CD4-positive, alpha-beta memory T cell (primary cell): Measurements from ENCODE around the gene RPP40. TPM values are rescaled to one million over a fixed set of nuclear protein-coding genes. Genes with fewer than 3 reads are reported as not detected.

Experiments used
- CTCF ChIA-PET: fragments of 350-600 bp; sonication (Branson Sonifier 250); formaldehyde crosslinking; loops from one replicate; lab custom pipeline; 2021; ENCODE audit warnings: inconsistent platforms; ENCODE audit not compliant: partially characterized antibody; lab: Charles Lee
- POLR2A ChIA-PET: fragments of 350-600 bp; sonication (Branson Sonifier 250); formaldehyde crosslinking; loops from one replicate; lab custom pipeline; 2021; ENCODE audit not compliant: partially characterized antibody; lab: Charles Lee
- DNase-seq, 5 donors: peaks; one replicate each; pipeline versions ENCODE4 v3.0.0 to v3.0.0-alpha.2; 2020 to 2022; ENCODE audit warnings: mixed read lengths in 1 of 5
- H3K27ac ChIP-seq: one replicate; pipeline ENCODE4 v1.7.0; 2013; ENCODE audit warnings: low read depth, low read length
- H3K27me3 ChIP-seq: 2 replicates; pipeline ENCODE4 v1.7.0; 2013; ENCODE audit warnings: mild to moderate bottlenecking, low read length, moderate library complexity; ENCODE audit not compliant: insufficient read depth
- H3K36me3 ChIP-seq: 2 replicates; pipeline ENCODE4 v1.7.0; 2013; ENCODE audit warnings: mild to moderate bottlenecking, low read length, moderate library complexity; ENCODE audit not compliant: insufficient read depth
- H3K4me1 ChIP-seq: 2 replicates; pipeline ENCODE4 v1.7.0; 2013; ENCODE audit warnings: mild to moderate bottlenecking, low read length, moderate library complexity; ENCODE audit not compliant: insufficient read depth
- H3K4me3 ChIP-seq, 2 donors: one replicate each; pipeline ENCODE4 v1.7.0; 2013; ENCODE audit warnings: low read length in 2 of 2, mild to moderate bottlenecking in 1 of 2
- H3K9me3 ChIP-seq, 2 donors: one replicate each; pipeline ENCODE4 v1.7.0; 2013; ENCODE audit warnings: low read length in 2 of 2, control low read depth in 1 of 2; ENCODE audit not compliant: control insufficient read depth in 1 of 2
- H3K27ac Mint-ChIP-seq, 7 donors: one replicate each; pipeline ENCODE4 v1.8.0; 2020 to 2021; ENCODE audit warnings: mixed read lengths in 7 of 7, mild to moderate bottlenecking in 6 of 7, inconsistent platforms in 3 of 7, moderate library complexity in 3 of 7
- H3K27me3 Mint-ChIP-seq, 2 donors: one replicate each; pipeline ENCODE4 v1.8.0; 2020 to 2021; ENCODE audit warnings: mixed read lengths in 2 of 2
- H3K36me3 Mint-ChIP-seq, 2 donors: one replicate each; pipeline ENCODE4 v1.8.0; 2020 to 2021; ENCODE audit warnings: mixed read lengths in 2 of 2, inconsistent platforms in 1 of 2, mild to moderate bottlenecking in 1 of 2
- H3K4me1 Mint-ChIP-seq, 4 donors: one replicate each; pipeline ENCODE4 v1.8.0; 2020 to 2021; ENCODE audit warnings: mixed read lengths in 4 of 4, mild to moderate bottlenecking in 1 of 4
- H3K4me3 Mint-ChIP-seq, 8 donors: one replicate each; pipeline ENCODE4 v1.8.0; 2020 to 2021; ENCODE audit warnings: mixed read lengths in 8 of 8, mild to moderate bottlenecking in 7 of 8, moderate library complexity in 6 of 8, inconsistent platforms in 3 of 8
- H3K9me3 Mint-ChIP-seq, 8 donors: one replicate each; pipeline ENCODE4 v1.8.0; 2020 to 2021; ENCODE audit warnings: mixed read lengths in 8 of 8, mild to moderate bottlenecking in 5 of 8, inconsistent platforms in 3 of 8, moderate library complexity in 1 of 8
- intact Hi-C: fragments of 100-400 bp; cut with micrococcal nuclease; formaldehyde crosslinking; loops from one replicate; pipeline ENCODE4 v1.15.1; 2023
- polyA plus RNA-seq, 2 donors: library from polyadenylated mRNA; unstranded; fragments of 300-500 nt; fragmentation: Illumina TruSeq; gene quantifications; one replicate each; pipeline ENCODE4 v1.2.3, GENCODE V29; 2021
- total RNA-seq, 2 experiments: library from RNA; stranded (reverse); gene quantifications; one replicate each; pipeline ENCODE4 v1.2.3, GENCODE V29; 2021

RPP40 gene
- total and polyA plus RNA-seq, 4 experiments from 2014 or later, result 5.5 to 16.3 (median 9.8) TPM

DNA sequence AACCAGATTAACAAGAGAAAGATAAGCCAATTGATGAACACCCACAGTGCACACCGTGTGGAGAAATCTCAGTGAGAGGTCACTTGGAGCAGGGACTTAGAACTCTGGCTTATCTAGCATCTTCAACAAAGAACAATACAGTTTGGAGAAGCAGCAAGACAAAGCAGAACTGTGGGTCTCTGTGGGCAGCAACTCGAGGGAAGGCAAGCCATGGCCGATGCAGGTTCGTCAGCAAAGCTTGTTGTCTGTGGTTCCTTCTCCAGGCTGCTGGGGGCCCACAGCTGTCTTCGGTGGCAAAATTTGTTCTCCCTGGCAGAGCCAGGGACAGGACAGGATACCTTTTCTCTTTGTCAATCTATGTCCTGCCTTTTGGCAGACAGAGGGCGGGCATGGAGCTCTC lies 22.1 kb downstream of the RPP40 start:
- Mint-ChIP-seq H3K27ac (no peak overlapping the region), H3K4me3 (no peak overlapping the region), H3K27me3 (peaks cover 5 to 8% of the 10 kb centered on the region in 2 donors), H3K36me3 (peaks cover 1 to 4% of the 10 kb centered on the region in 2 donors), H3K9me3 (peaks cover 2 to 40% (median 30%) of the 10 kb centered on the region in 8 donors), H3K4me1 (no peaks in the 10 kb centered on the region)
- peaks cover 0 to 10% of the 10 kb centered on the region in 2 donors for H3K9me3 ChIP-seq
- H3K27ac ChIP-seq, result no peak overlapping the region
- H3K4me3 ChIP-seq, result no peak overlapping the region
- no peaks in the 10 kb centered on the region for H3K27me3 ChIP-seq
- H3K4me1 ChIP-seq, result no peaks in the 10 kb centered on the region
- intact Hi-C loops, result no loop called here
- no peaks in the 10 kb centered on the region for H3K36me3 ChIP-seq
- POLR2A ChIA-PET, result no interaction called here
- CTCF ChIA-PET, result no interaction called here
- no peak for DNase-seq

DNA sequence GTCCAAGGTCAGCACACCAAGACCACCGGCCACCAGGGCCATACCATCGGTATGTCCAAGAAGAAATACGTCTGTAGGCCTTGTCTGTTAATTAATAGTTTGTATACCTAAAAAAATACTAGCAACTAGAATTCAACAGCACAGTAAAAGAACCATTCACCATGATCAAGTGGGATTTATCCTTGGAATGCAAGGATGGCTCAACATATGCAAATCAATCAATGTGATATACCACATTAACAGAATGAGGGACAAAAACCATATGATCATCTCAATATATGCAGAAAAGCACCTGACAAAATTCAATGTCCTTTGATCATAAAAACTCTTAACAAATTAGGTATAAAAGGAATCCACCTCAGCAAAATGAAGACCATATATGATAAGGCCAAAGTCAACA lies 24.4 kb downstream of the RPP40 start:
- peaks cover 1 to 4% of the 10 kb centered on the region in 2 donors for H3K36me3 Mint-ChIP-seq
- POLR2A ChIA-PET, result no interaction called here
- DNase-seq, result no peak
- no peak overlapping the region for H3K27ac ChIP-seq
- H3K27me3 Mint-ChIP-seq, result peaks cover 5 to 11% of the 10 kb centered on the region in 2 donors
- no peaks in the 10 kb centered on the region for H3K27me3 ChIP-seq
- intact Hi-C loops, result no loop called here
- H3K9me3 ChIP-seq, result peaks cover 0 to 10% of the 10 kb centered on the region in 2 donors
- no peak overlapping the region for H3K4me3 ChIP-seq
- no peaks in the 10 kb centered on the region for H3K4me1 Mint-ChIP-seq
- H3K4me1 ChIP-seq, result no peaks in the 10 kb centered on the region
- peaks cover 2 to 49% (median 35%) of the 10 kb centered on the region in 8 donors for H3K9me3 Mint-ChIP-seq
- no peaks in the 10 kb centered on the region for H3K36me3 ChIP-seq
- H3K4me3 Mint-ChIP-seq, result no peak overlapping the region
- H3K27ac Mint-ChIP-seq, result no peak overlapping the region
- CTCF ChIA-PET, result no interaction called here

DNA sequence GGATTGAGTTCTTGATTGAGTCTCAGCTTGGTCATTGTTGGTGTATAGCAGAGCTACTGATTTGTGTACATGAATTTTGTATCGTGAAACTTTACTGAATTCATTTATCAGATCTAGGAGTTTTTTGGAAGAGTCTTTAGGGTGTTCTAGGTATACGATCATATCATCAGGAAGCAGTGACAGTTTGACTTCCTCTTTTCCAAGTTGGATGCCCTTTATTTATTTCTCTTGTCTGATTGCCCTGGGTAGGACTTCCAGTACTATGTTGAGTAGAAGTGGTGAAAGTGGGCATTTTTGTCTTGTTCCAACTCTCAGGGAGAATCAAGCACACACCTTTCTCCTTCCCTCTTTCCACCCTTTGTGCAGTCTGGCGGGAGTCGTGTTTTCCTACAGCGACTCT lies 26.4 kb downstream of the RPP40 start:
- peaks cover 1 to 4% of the 10 kb centered on the region in 2 donors for H3K36me3 Mint-ChIP-seq
- no peaks in the 10 kb centered on the region for H3K36me3 ChIP-seq
- no peak overlapping the region for H3K27ac ChIP-seq
- DNase-seq, result no peak
- no peak overlapping the region for H3K4me3 ChIP-seq
- H3K27me3 ChIP-seq, result no peaks in the 10 kb centered on the region
- ChIA-PET CTCF (no interaction called here), POLR2A (no interaction called here)
- peaks cover 0 to 10% of the 10 kb centered on the region in 2 donors for H3K9me3 ChIP-seq
- H3K4me1 Mint-ChIP-seq, result no peaks in the 10 kb centered on the region
- H3K27ac Mint-ChIP-seq, result no peak overlapping the region
- H3K27me3 Mint-ChIP-seq, result peaks cover 5 to 10% of the 10 kb centered on the region in 2 donors
- H3K4me3 Mint-ChIP-seq, result no peak overlapping the region
- no peaks in the 10 kb centered on the region for H3K4me1 ChIP-seq
- peaks cover 2 to 49% (median 35%) of the 10 kb centered on the region in 8 donors for H3K9me3 Mint-ChIP-seq
- intact Hi-C loops, result no loop called here

DNA sequence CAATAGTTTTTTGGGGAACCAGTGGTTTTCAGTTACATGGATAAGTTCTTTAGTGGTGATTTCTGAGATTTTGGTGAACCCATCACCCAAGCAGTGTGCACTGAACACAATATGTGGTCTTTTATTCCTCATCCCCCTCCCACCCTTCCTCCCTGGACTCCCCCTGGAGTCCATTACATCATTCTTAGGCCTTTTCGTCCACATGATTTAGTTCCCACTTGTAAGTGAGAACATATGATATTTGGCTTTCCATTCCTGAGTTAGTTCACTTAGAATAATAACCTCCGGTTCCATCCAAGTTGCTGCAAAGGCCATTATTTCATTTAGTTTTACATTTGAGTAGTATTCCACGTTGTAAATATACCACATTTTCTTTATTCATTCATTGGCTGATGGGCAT lies 28.3 kb downstream of the RPP40 start:
- no peak overlapping the region for H3K4me3 Mint-ChIP-seq
- POLR2A ChIA-PET, result no interaction called here
- peaks cover 0 to 10% of the 10 kb centered on the region in 2 donors for H3K9me3 ChIP-seq
- no peak overlapping the region for H3K27ac ChIP-seq
- no peaks in the 10 kb centered on the region for H3K27me3 ChIP-seq
- H3K4me3 ChIP-seq, result no peak overlapping the region
- DNase-seq, result no peak
- H3K27me3 Mint-ChIP-seq, result peaks cover 6 to 13% of the 10 kb centered on the region in 2 donors
- intact Hi-C loops, result no loop called here
- no peaks in the 10 kb centered on the region for H3K4me1 ChIP-seq
- CTCF ChIA-PET, result no interaction called here
- H3K9me3 Mint-ChIP-seq, result peaks cover 2 to 43% (median 31%) of the 10 kb centered on the region in 8 donors
- H3K36me3 Mint-ChIP-seq, result peaks cover 1 to 4% of the 10 kb centered on the region in 2 donors
- H3K27ac Mint-ChIP-seq, result no peak overlapping the region
- no peaks in the 10 kb centered on the region for H3K36me3 ChIP-seq
- no peaks in the 10 kb centered on the region for H3K4me1 Mint-ChIP-seq

- peaks cover 1 to 4% of the 10 kb centered on the region in 2 donors for H3K36me3 Mint-ChIP-seq
- no peak overlapping the region for H3K4me3 Mint-ChIP-seq
- DNase-seq, result no peak
- CTCF ChIA-PET, result no interaction called here
- H3K27ac Mint-ChIP-seq, result no peak overlapping the region
- peaks cover 0 to 10% of the 10 kb centered on the region in 2 donors for H3K9me3 ChIP-seq
- no peaks in the 10 kb centered on the region for H3K36me3 ChIP-seq
- no peaks in the 10 kb centered on the region for H3K27me3 ChIP-seq
- peaks cover 2 to 38% (median 26%) of the 10 kb centered on the region in 8 donors for H3K9me3 Mint-ChIP-seq
- no peak overlapping the region for H3K4me3 ChIP-seq
- H3K4me1 ChIP-seq, result no peaks in the 10 kb centered on the region
- H3K27me3 Mint-ChIP-seq, result peaks cover 6 to 13% of the 10 kb centered on the region in 2 donors
- H3K4me1 Mint-ChIP-seq, result no peaks in the 10 kb centered on the region
- intact Hi-C loops, result no loop called here
- POLR2A ChIA-PET, result no interaction called here
- H3K27ac ChIP-seq, result no peak overlapping the region
These were observed 28.9 kb downstream of the RPP40 start for GRCh38 chr6:4974962-4975361.

GRCh38 chr6:4973982-4974745 lies 29.7 kb downstream of the RPP40 start:
- CTCF ChIA-PET, result no interaction called here

DNA sequence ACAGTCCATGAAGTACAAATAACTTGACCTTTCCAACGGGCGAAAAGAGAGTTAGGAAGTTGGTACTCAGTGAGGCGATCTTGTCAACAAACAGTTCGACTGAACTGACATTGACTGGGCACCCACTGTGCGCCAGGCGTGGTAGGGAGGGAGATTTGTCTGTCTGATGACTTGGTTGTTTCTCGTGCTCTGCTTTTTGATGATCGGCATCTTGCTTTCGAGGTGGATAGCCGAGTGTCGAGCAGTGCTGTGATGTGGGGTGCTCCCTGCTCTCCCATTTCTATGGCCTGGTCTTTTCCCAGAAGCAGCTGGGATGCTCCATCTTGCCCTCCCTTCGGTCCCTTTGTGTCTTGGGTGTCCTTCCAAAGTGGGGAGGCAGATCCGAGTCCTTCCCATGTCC lies 30.4 kb downstream of the RPP40 start:
- Mint-ChIP-seq H3K9me3 (peaks cover 2 to 23% (median 16%) of the 10 kb centered on the region in 8 donors), H3K36me3 (no peaks in the 10 kb centered on the region), H3K27me3 (peaks cover 4 to 15% of the 10 kb centered on the region in 2 donors), H3K4me3 (no peak overlapping the region), H3K27ac (no peak overlapping the region), H3K4me1 (no peaks in the 10 kb centered on the region)
- Histone ChIP-seq H3K27me3 (no peaks in the 10 kb centered on the region), H3K27ac (no peak overlapping the region), H3K36me3 (no peaks in the 10 kb centered on the region), H3K9me3 (peaks cover 0 to 3% of the 10 kb centered on the region in 2 donors), H3K4me1 (no peaks in the 10 kb centered on the region), H3K4me3 (no peak overlapping the region)
- CTCF ChIA-PET, result no interaction called here
- DNase-seq, result no peak
- intact Hi-C loops, result no loop called here
- POLR2A ChIA-PET, result no interaction called here

More at GRCh38 chr6:4973982-4974745, 29.7 kb downstream of the RPP40 start:
- H3K4me3 Mint-ChIP-seq, result no peak overlapping the region
- Histone ChIP-seq H3K36me3 (no peaks in the 10 kb centered on the region), H3K27me3 (no peaks in the 10 kb centered on the region), H3K4me3 (no peak overlapping the region), H3K4me1 (no peaks in the 10 kb centered on the region), H3K9me3 (peaks cover 0 to 7% of the 10 kb centered on the region in 2 donors), H3K27ac (no peak overlapping the region)
- H3K27me3 Mint-ChIP-seq, result peaks cover 3 to 15% of the 10 kb centered on the region in 2 donors
- H3K27ac Mint-ChIP-seq, result no peak overlapping the region
- no peak for DNase-seq
- intact Hi-C loops, result no loop called here
- H3K36me3 Mint-ChIP-seq, result no peaks in the 10 kb centered on the region
- POLR2A ChIA-PET, result no interaction called here
- H3K4me1 Mint-ChIP-seq, result no peaks in the 10 kb centered on the region
- peaks cover 2 to 31% (median 20%) of the 10 kb centered on the region in 8 donors for H3K9me3 Mint-ChIP-seq
